ENCODE data around the gene CLEC11A. TPM values are rescaled to one million over a fixed set of nuclear protein-coding genes. Genes with fewer than 3 reads are reported as not detected.

Gene CLEC11A
- total and polyA plus RNA-seq, 10 of the 15 experiments (the other 5 are each of a cell fraction or from before 2014, with no cell fraction given): not detected

GRCh38 chr19:50750010-50750409 lies 26.8 kb downstream of the CLEC11A start:
- CTCF ChIA-PET: interaction anchor here (1.2 kb wide), 1 partner anchor 172 kb away, joined by 3 read pairs; no protein-coding TSS in a partner anchor
- intact Hi-C loops (cut with micrococcal nuclease; ENCODE audit: unreplicated experiment) (no loop called here), in situ Hi-C loops (cut with MboI) (no loop called here)
- H3K9me3 ChIP-seq (replicated peaks; ENCODE audit: control insufficient read depth, insufficient read depth, low read length): no peaks in the 10 kb centered on the region
- H4K20me1 ChIP-seq (ENCODE audit: control insufficient read depth, insufficient read depth): no peaks in the 10 kb centered on the region
- H2AFZ ChIP-seq (ENCODE audit: control insufficient read depth, low read depth, low read length): no peak overlapping the region
- H3K4me3 ChIP-seq: no peak overlapping the region
- TF ChIP-seq SREBF2 (IDR thresholded peaks at IDR 0.05; ENCODE audit: low read length) (no peak), NFYB (IDR thresholded peaks at IDR 0.05; ENCODE audit: insufficient read depth, low read depth, low read length) (no peak), LARP7 (IDR thresholded peaks at IDR 0.05) (no peak), YBX1 (IDR thresholded peaks at IDR 0.05) (no peak)
- H3K27ac ChIP-seq (ENCODE audit: control insufficient read depth, insufficient read depth): no peak overlapping the region
- SMC1A ChIA-PET (ENCODE audit: uncharacterized antibody, unreplicated experiment): no interaction called here
- POLR2A ChIA-PET: no interaction called here
- no TSS peak for BruUV-seq (replicated peaks)
- H3K9ac ChIP-seq (ENCODE audit: control insufficient read depth, insufficient read depth, low read length): no peak overlapping the region
- no peaks in the 10 kb centered on the region for H3K79me2 ChIP-seq (ENCODE audit: control insufficient read depth, insufficient read depth, low read length)
- ATAC-seq: no peak
- WGBS (ENCODE audit: insufficient coverage, insufficient replicate concordance, low lambda C conversion rate, missing lambda C conversion rate): 26% methylated on average over 15 of the region's 15 CpGs
- no peaks in the 10 kb centered on the region for H3K4me1 ChIP-seq (ENCODE audit: control insufficient read depth, insufficient read depth, low read length)
- H3K27me3 ChIP-seq (replicated peaks in 1 of 2; ENCODE audit: control insufficient read depth in 2 of 2, insufficient read depth in 2 of 2, low read length in 1 of 2): peaks cover 0 to 2% of the 10 kb centered on the region in 2 experiments; a peak in 1 of 4 replicates
- RAD21 ChIA-PET (ENCODE audit: unreplicated experiment): no interaction called here
- DNase-seq (ENCODE audit: low read depth, low spot score): no peak
- H3K36me3 ChIP-seq (ENCODE audit: control insufficient read depth in 2 of 2, insufficient read depth in 2 of 2, low read length in 1 of 2): no peaks in the 10 kb centered on the region
- no peak for FAIRE-seq
- H3K4me2 ChIP-seq (ENCODE audit: control insufficient read depth, insufficient read depth): no peak overlapping the region

- intact Hi-C loops (cut with micrococcal nuclease; ENCODE audit: unreplicated experiment): no loop called here
- TF ChIP-seq POLR2AphosphoS5 (IDR thresholded peaks at IDR 0.05; ENCODE audit: low read length): no peak
- TF ChIP-seq EP300 (IDR thresholded peaks at IDR 0.05; ENCODE audit: borderline replicate concordance in 1 of 2, control insufficient read depth in 1 of 2, low read depth in 2 of 2, low read length in 2 of 2): no peak
- TF ChIP-seq, protein P1, sequence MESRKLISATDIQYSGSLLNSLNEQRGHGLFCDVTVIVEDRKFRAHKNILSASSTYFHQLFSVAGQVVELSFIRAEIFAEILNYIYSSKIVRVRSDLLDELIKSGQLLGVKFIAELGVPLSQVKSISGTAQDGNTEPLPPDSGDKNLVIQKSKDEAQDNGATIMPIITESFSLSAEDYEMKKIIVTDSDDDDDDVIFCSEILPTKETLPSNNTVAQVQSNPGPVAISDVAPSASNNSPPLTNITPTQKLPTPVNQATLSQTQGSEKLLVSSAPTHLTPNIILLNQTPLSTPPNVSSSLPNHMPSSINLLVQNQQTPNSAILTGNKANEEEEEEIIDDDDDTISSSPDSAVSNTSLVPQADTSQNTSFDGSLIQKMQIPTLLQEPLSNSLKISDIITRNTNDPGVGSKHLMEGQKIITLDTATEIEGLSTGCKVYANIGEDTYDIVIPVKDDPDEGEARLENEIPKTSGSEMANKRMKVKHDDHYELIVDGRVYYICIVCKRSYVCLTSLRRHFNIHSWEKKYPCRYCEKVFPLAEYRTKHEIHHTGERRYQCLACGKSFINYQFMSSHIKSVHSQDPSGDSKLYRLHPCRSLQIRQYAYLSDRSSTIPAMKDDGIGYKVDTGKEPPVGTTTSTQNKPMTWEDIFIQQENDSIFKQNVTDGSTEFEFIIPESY (IDR thresholded peaks at IDR 0.05): no peak
- TF ChIP-seq IRF4 (IDR thresholded peaks at IDR 0.05; ENCODE audit: low read depth, low read length): no peak
- TF ChIP-seq, protein P2, sequence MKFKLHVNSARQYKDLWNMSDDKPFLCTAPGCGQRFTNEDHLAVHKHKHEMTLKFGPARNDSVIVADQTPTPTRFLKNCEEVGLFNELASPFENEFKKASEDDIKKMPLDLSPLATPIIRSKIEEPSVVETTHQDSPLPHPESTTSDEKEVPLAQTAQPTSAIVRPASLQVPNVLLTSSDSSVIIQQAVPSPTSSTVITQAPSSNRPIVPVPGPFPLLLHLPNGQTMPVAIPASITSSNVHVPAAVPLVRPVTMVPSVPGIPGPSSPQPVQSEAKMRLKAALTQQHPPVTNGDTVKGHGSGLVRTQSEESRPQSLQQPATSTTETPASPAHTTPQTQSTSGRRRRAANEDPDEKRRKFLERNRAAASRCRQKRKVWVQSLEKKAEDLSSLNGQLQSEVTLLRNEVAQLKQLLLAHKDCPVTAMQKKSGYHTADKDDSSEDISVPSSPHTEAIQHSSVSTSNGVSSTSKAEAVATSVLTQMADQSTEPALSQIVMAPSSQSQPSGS (IDR thresholded peaks at IDR 0.05; ENCODE audit: low read length): no peak
- TF ChIP-seq EED (IDR thresholded peaks at IDR 0.05; ENCODE audit: low read depth): no peak
- no peak for TF ChIP-seq RBBP5 (conservative IDR thresholded peaks at IDR 0.05)
- no peak for TF ChIP-seq FOS (IDR thresholded peaks at IDR 0.05; ENCODE audit: borderline replicate concordance, extremely low read depth, insufficient read length)
- TF ChIP-seq, protein P3, sequence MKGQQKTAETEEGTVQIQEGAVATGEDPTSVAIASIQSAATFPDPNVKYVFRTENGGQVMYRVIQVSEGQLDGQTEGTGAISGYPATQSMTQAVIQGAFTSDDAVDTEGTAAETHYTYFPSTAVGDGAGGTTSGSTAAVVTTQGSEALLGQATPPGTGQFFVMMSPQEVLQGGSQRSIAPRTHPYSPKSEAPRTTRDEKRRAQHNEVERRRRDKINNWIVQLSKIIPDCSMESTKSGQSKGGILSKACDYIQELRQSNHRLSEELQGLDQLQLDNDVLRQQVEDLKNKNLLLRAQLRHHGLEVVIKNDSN (IDR thresholded peaks at IDR 0.05; ENCODE audit: borderline replicate concordance, extremely low read length, insufficient read depth, low read depth, low read length): no peak
These were observed 30.7 kb downstream of the CLEC11A start for GRCh38 chr19:50753879-50754278.

More at GRCh38 chr19:50753879-50754278, 30.7 kb downstream of the CLEC11A start:
- FAIRE-seq: no peak
- no peak overlapping the region for H3K4me2 ChIP-seq (ENCODE audit: control insufficient read depth, insufficient read depth)
- 26% methylated on average over 4 of the region's 4 CpGs for WGBS (ENCODE audit: insufficient coverage, insufficient replicate concordance, low lambda C conversion rate, missing lambda C conversion rate)
- no peak overlapping the region for H2AFZ ChIP-seq (ENCODE audit: control insufficient read depth, low read depth, low read length)
- no peaks in the 10 kb centered on the region for H3K79me2 ChIP-seq (ENCODE audit: control insufficient read depth, insufficient read depth, low read length)
- no peaks in the 10 kb centered on the region; the same call in 2 of the 3 replicates for H3K9me3 ChIP-seq (replicated peaks; ENCODE audit: control insufficient read depth, insufficient read depth, low read length)
- SMC1A ChIA-PET (ENCODE audit: uncharacterized antibody, unreplicated experiment): no interaction called here
- CTCF ChIA-PET: no interaction called here
- H3K27ac ChIP-seq (ENCODE audit: control insufficient read depth, insufficient read depth): no peak overlapping the region
- BruUV-seq (replicated peaks): no TSS peak
- POLR2A ChIA-PET: no interaction called here
- peaks cover 0 to 2% of the 10 kb centered on the region in 2 experiments; a peak in 1 of 4 replicates for H3K27me3 ChIP-seq (replicated peaks in 1 of 2; ENCODE audit: control insufficient read depth in 2 of 2, insufficient read depth in 2 of 2, low read length in 1 of 2)
- no peak overlapping the region for H3K4me3 ChIP-seq
- H4K20me1 ChIP-seq (ENCODE audit: control insufficient read depth, insufficient read depth): no peaks in the 10 kb centered on the region
- H3K36me3 ChIP-seq (ENCODE audit: control insufficient read depth in 2 of 2, insufficient read depth in 2 of 2, low read length in 1 of 2): no peaks in the 10 kb centered on the region
- no peak for DNase-seq (ENCODE audit: low read depth, low spot score)
- ATAC-seq: no peak
- RAD21 ChIA-PET (ENCODE audit: unreplicated experiment): interaction anchor here (1.1 kb wide), 1 partner anchor 20 kb away, joined by 3 read pairs; no protein-coding TSS in a partner anchor
- no peaks in the 10 kb centered on the region for H3K4me1 ChIP-seq (ENCODE audit: control insufficient read depth, insufficient read depth, low read length)
- no peak overlapping the region for H3K9ac ChIP-seq (ENCODE audit: control insufficient read depth, insufficient read depth, low read length)
- in situ Hi-C loops (cut with MboI): no loop called here
